DND-41 (cell line): ENCODE results near the gene DDX25.

Experiments
- ATAC-seq: fragments of 200-7000 bp; cut with Tn5 transposase; 3 replicates; pipeline ENCODE4 v1.9.1; 2021; ENCODE audit warnings: low read depth; ENCODE audit not compliant: insufficient read depth
- DNase-seq: peaks from one replicate; pipeline ENCODE4 v3.0.0-alpha.2; 2020
- H2AFZ ChIP-seq: 2 replicates; pipeline ENCODE4 v1.6.0; 2012; ENCODE audit warnings: low read depth, low read length
- H3K27ac ChIP-seq: 2 replicates; pipeline ENCODE4 v1.5.1; 2012; ENCODE audit warnings: low read length, inconsistent platforms
- H3K27me3 ChIP-seq: fragments of 200-600 bp; sonication (generic); 2 replicates; pipeline ENCODE4 v1.6.0; 2012; ENCODE audit warnings: low read length, mild to moderate bottlenecking, inconsistent platforms; ENCODE audit not compliant: insufficient read depth, poor library complexity
- H3K36me3 ChIP-seq: 2 replicates; pipeline ENCODE4 v1.5.1; 2012; ENCODE audit warnings: low read length, inconsistent platforms; ENCODE audit not compliant: insufficient read depth
- H3K4me1 ChIP-seq: 2 replicates; pipeline ENCODE4 v1.5.1; 2012; ENCODE audit warnings: mild to moderate bottlenecking, low read length; ENCODE audit not compliant: insufficient read depth
- H3K4me2 ChIP-seq: 2 replicates; pipeline ENCODE4 v1.6.0; 2012; ENCODE audit warnings: mild to moderate bottlenecking, moderate library complexity, low read length, inconsistent platforms; ENCODE audit not compliant: insufficient read depth
- H3K4me3 ChIP-seq, 2 experiments: fragments of 200-600 bp in 1 of 2; shearing (Covaris generic) in 1 of 2; 2 replicates each; pipeline ENCODE4 v1.5.1; 2012 to 2016; ENCODE audit warnings: inconsistent platforms in 2 of 2, low read length in 2 of 2, mild to moderate bottlenecking in 2 of 2, low read depth in 1 of 2, moderate library complexity in 1 of 2
- H3K79me2 ChIP-seq: 2 replicates; pipeline ENCODE4 v1.6.0; 2012; ENCODE audit warnings: low read length, inconsistent platforms; ENCODE audit not compliant: insufficient read depth
- H3K9ac ChIP-seq: 2 replicates; pipeline ENCODE4 v1.6.0; 2012; ENCODE audit warnings: low read depth, mild to moderate bottlenecking, inconsistent platforms, low read length, moderate library complexity
- H3K9me3 ChIP-seq: 2 replicates; pipeline ENCODE4 v1.5.1; 2012; ENCODE audit warnings: low read length, moderate library complexity, mild to moderate bottlenecking, inconsistent platforms; ENCODE audit not compliant: insufficient read depth, severe bottlenecking
- H4K20me1 ChIP-seq: 2 replicates; pipeline ENCODE4 v1.6.0; 2012; ENCODE audit warnings: low read length; ENCODE audit not compliant: insufficient read depth
- EZH2 ChIP-seq: IDR thresholded peaks from 3 replicates; pipeline ENCODE4 v1.6.1; 2012; ENCODE audit warnings: borderline replicate concordance, low read depth, mild to moderate bottlenecking, moderate library complexity, low read length, inconsistent platforms; ENCODE audit not compliant: severe bottlenecking
- TF ChIP-seq, protein P1 (sequence below): IDR thresholded peaks from 2 replicates; pipeline ENCODE4 v1.5.1; 2012; ENCODE audit warnings: borderline replicate concordance, low read length, moderate library complexity, mild to moderate bottlenecking; ENCODE audit not compliant: poor library complexity, severe bottlenecking; ENCODE audit errors: extremely low read depth

DDX25 gene

DNA sequence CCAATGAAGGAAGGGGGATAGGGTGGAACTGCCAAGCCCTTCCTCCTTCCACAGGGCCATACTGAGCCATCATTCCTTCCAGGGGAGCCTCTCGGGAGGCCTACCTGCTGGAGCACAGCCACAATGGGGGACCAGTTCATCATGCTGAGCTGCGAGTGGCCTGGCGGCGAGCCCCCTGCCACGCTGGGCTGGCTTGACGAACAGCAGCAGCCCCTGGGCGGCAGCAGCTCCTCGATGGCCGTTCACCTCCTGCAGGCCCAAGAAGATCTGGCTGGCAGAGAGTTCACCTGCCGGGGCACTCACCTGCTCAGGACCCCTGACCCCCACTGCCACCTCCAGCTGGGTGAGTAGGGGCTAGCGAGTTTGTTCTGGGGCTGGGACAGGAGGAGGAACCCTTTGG lies 47.4 kb downstream of the DDX25 start:
- H4K20me1 ChIP-seq: no peaks in the 10 kb centered on the region
- H3K4me1 ChIP-seq: no peaks in the 10 kb centered on the region; the same call in 1 of the 2 replicates
- H3K9ac ChIP-seq: no peak overlapping the region
- H3K36me3 ChIP-seq: no peaks in the 10 kb centered on the region
- H3K27ac ChIP-seq: no peak overlapping the region
- no peak overlapping the region for H2AFZ ChIP-seq
- no peak for DNase-seq
- no peak overlapping the region for H3K4me3 ChIP-seq
- no peak for ATAC-seq
- no peak overlapping the region for H3K4me2 ChIP-seq
- no peaks in the 10 kb centered on the region for H3K9me3 ChIP-seq
- no peak for TF ChIP-seq EZH2
- TF ChIP-seq, protein P1, sequence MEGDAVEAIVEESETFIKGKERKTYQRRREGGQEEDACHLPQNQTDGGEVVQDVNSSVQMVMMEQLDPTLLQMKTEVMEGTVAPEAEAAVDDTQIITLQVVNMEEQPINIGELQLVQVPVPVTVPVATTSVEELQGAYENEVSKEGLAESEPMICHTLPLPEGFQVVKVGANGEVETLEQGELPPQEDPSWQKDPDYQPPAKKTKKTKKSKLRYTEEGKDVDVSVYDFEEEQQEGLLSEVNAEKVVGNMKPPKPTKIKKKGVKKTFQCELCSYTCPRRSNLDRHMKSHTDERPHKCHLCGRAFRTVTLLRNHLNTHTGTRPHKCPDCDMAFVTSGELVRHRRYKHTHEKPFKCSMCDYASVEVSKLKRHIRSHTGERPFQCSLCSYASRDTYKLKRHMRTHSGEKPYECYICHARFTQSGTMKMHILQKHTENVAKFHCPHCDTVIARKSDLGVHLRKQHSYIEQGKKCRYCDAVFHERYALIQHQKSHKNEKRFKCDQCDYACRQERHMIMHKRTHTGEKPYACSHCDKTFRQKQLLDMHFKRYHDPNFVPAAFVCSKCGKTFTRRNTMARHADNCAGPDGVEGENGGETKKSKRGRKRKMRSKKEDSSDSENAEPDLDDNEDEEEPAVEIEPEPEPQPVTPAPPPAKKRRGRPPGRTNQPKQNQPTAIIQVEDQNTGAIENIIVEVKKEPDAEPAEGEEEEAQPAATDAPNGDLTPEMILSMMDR: no peak
- H3K27me3 ChIP-seq: no peaks in the 10 kb centered on the region
- no peaks in the 10 kb centered on the region for H3K79me2 ChIP-seq

DNA sequence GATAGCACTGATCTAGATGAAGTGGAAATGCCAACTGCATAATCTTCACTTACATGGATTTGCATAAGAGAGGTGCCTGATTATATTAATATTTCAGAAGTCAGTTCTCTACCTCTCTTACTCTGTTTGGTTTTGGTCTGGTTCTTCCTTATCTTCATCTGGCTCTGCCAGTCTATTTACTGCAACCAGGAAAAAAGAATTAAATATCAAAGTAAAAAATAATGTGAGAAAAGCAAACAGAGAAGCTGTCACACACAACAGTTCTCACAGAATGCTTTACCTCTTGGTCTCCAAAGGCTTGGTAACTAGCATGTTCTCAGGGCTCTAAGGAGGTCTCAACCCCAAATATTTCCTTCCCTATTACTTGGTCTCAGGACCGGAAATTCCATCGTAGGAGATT lies 48.3 kb downstream of the DDX25 start:
- no peaks in the 10 kb centered on the region; the same call in 1 of the 2 replicates for H3K4me1 ChIP-seq
- H3K9me3 ChIP-seq: no peaks in the 10 kb centered on the region
- DNase-seq: no peak
- no peak overlapping the region for H3K4me3 ChIP-seq
- TF ChIP-seq EZH2: no peak
- TF ChIP-seq, protein P1: no peak
- H3K27me3 ChIP-seq: no peaks in the 10 kb centered on the region
- no peak overlapping the region for H3K4me2 ChIP-seq
- H3K36me3 ChIP-seq: no peaks in the 10 kb centered on the region
- no peak overlapping the region for H3K9ac ChIP-seq
- no peaks in the 10 kb centered on the region for H4K20me1 ChIP-seq
- H3K27ac ChIP-seq: no peak overlapping the region
- H3K79me2 ChIP-seq: no peaks in the 10 kb centered on the region
- no peak for ATAC-seq
- H2AFZ ChIP-seq: no peak overlapping the region

DNA sequence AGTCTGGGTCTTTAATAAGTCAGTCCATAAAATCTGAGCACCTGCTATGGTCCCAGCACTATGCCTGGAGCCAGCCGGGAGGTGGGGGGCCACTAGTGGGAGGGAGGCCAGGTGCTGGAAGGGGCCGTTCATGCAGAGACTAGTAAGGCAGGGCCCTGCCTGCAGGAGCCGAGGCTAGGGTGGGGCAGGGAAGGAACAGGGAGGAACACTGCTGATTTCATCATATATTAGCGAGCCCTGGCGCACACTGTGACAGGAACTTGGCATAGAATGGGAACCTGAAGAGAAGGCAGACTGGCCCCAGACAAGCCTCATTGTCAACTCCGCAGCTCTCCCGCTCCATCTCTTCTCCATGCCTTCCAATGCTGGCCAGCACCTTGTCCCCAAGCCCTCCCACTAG lies 48.7 kb downstream of the DDX25 start:
- Histone ChIP-seq H3K27ac (no peak overlapping the region), H3K9me3 (no peaks in the 10 kb centered on the region), H3K4me2 (no peak overlapping the region), H4K20me1 (no peaks in the 10 kb centered on the region), H3K27me3 (no peaks in the 10 kb centered on the region), H3K36me3 (no peaks in the 10 kb centered on the region), H3K4me1 (no peaks in the 10 kb centered on the region), H3K9ac (no peak overlapping the region), H3K4me3 (no peak overlapping the region), H2AFZ (no peak overlapping the region), H3K79me2 (no peaks in the 10 kb centered on the region)
- TF ChIP-seq EZH2: no peak
- TF ChIP-seq, protein P1: no peak
- DNase-seq: no peak
- ATAC-seq: no peak

DNA sequence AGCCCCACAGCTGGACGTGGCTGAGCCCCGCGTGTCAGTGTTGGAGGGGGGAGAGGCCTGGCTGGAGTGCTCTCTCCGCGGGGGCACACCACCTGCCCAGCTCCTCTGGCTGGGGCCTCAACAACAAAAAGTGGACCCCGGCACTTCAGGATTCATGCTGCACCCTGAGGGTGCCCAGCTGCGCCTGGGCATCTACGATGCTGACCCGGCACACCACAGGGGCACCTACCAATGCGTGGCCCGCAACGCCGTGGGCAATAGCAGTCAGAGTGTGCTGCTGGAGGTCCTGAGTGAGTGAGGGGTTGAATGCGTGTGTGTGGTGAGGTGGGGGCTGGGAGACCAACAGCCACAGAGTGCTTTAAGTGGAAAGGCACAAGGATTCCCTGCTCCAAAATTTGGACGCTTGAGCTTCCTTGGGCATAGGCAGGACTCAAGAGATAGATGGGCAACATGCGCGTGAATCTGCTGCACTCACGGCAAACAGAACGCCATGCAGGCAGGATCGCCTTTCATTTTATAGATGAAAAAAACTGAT lies 49.2 kb downstream of the DDX25 start:
- H3K4me1 ChIP-seq: no peaks in the 10 kb centered on the region
- no peak overlapping the region for H3K27ac ChIP-seq
- H3K36me3 ChIP-seq: no peaks in the 10 kb centered on the region
- ATAC-seq (no peak), DNase-seq (no peak)
- H4K20me1 ChIP-seq: no peaks in the 10 kb centered on the region
- H3K9me3 ChIP-seq: no peaks in the 10 kb centered on the region
- TF ChIP-seq EZH2: no peak
- TF ChIP-seq, protein P1: no peak
- no peaks in the 10 kb centered on the region for H3K79me2 ChIP-seq
- H3K27me3 ChIP-seq: no peaks in the 10 kb centered on the region
- no peak overlapping the region for H2AFZ ChIP-seq
- no peak overlapping the region for H3K4me2 ChIP-seq
- no peak overlapping the region for H3K9ac ChIP-seq
- no peak overlapping the region for H3K4me3 ChIP-seq
